Esophagus squamous epithelium (tissue), 5 donors: ENCODE data around the gene HNF1B. TPM values are rescaled to one million over a fixed set of nuclear protein-coding genes. Genes with fewer than 3 reads are reported as not detected.

Experiments used
- DNase-seq: peaks from one replicate; lab custom pipeline; 2025; lab: John Stamatoyannopoulos, UW
- H3K27ac ChIP-seq, 4 donors: fragments of 200-600 bp; sonication (generic); one replicate each; pipeline ENCODE4 v1.5.1; 2016 to 2019; ENCODE audit warnings: mild to moderate bottlenecking in 1 of 4
- H3K27me3 ChIP-seq, 4 donors: fragments of 200-600 bp; sonication (generic); 1 replicate in 3 of 4; 2 replicates in 1 of 4; pipeline versions ENCODE4 v1.5.1 to v1.6.0; 2017 to 2021; ENCODE audit warnings: antibody characterized with exemption in 1 of 4
- H3K36me3 ChIP-seq, 3 donors: fragments of 200-600 bp; sonication (generic); one replicate each; pipeline ENCODE4 v1.5.1; 2016 to 2019
- H3K4me1 ChIP-seq, 3 donors: fragments of 200-600 bp; sonication (generic); one replicate each; pipeline ENCODE4 v1.5.1; 2017 to 2019
- H3K4me3 ChIP-seq, 4 donors: fragments of 200-600 bp; sonication (generic); 1 replicate in 3 of 4; 2 replicates in 1 of 4; pipeline ENCODE4 v1.5.1; 2016 to 2019; ENCODE audit warnings: mild to moderate bottlenecking in 2 of 4, moderate library complexity in 1 of 4
- H3K9me3 ChIP-seq, 3 donors: fragments of 200-600 bp; sonication (generic); one replicate each; pipeline ENCODE4 v1.5.1; 2016 to 2019
- POLR2A ChIP-seq, 4 donors: fragments of 450-650 bp; IDR thresholded peaks; one replicate each; pipeline ENCODE4 v1.6.1; 2017; ENCODE audit warnings: antibody characterized with exemption in 4 of 4, mild to moderate bottlenecking in 4 of 4, moderate library complexity in 3 of 4
- WGBS, 2 donors: methylation state at CpG; one replicate each; pipeline ENCODE4 v1.1.5; 2018; 5-methylcytosine and 5-hydroxymethylcytosine counted together
- intact Hi-C: fragments of 100-400 bp; cut with DNase I; formaldehyde crosslinking; loops from one replicate; pipeline ENCODE4 v1.15.0; 2022
- total RNA-seq, 4 donors: library from RNA; depleted of rRNA; stranded (reverse); fragments of >200 nt; gene quantifications; one replicate each; pipeline ENCODE4 v1.1.0, GENCODE V29; 2016
- TF ChIP-seq, protein P1 (sequence below), 6 experiments: fragments of 450-650 bp in 4 of 6; fragments of 200-600 bp in 2 of 6; sonication (generic) in 2 of 6; IDR thresholded peaks; one replicate each; pipeline ENCODE4 v1.5.1; 2016 to 2019; ENCODE audit warnings: antibody characterized with exemption in 6 of 6, mild to moderate bottlenecking in 4 of 6, moderate library complexity in 4 of 6
- donor health status: DM: yes; HTN: yes; CAD: no.

HNF1B gene
- total RNA-seq, 4 donors from 2014 or later = not detected

DNA sequence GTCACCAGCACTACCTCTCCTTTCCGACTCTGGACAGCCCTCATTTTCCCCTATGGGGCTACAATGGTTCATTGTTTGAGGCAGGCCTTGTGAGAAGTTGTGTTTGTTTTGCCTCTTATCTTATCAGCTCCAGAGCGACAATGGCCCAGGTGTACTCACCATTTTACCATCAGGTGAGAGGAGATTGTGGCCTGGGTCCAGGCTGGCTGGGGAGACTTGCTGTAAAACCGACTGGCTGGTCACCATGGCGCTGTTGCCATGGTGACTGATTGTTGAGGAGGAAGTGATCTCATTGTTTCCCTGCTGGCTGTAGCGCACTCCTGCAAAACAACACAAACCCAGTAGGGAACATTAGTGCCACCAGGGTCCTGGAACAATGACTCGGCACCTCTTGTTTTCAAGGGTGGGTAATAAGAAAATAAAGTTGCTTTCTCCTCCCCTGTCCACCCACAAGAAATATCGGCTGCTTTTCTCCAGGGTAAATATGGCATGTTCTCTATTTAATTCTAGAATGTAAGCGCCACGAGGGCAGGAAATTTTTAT lies 34.4 kb downstream of the HNF1B start:
- Histone ChIP-seq H3K4me3 (no peak overlapping the region), H3K36me3 (no peaks in the 10 kb centered on the region), H3K4me1 (no peaks in the 10 kb centered on the region), H3K9me3 (no peaks in the 10 kb centered on the region), H3K27me3 (peaks cover 0 to 85% (median 0%) of the 10 kb centered on the region in 4 donors), H3K27ac (no peak overlapping the region)
- intact Hi-C loops = no loop called here
- TF ChIP-seq POLR2A (IDR thresholded peaks at IDR 0.05) = no peak
- TF ChIP-seq, protein P1, sequence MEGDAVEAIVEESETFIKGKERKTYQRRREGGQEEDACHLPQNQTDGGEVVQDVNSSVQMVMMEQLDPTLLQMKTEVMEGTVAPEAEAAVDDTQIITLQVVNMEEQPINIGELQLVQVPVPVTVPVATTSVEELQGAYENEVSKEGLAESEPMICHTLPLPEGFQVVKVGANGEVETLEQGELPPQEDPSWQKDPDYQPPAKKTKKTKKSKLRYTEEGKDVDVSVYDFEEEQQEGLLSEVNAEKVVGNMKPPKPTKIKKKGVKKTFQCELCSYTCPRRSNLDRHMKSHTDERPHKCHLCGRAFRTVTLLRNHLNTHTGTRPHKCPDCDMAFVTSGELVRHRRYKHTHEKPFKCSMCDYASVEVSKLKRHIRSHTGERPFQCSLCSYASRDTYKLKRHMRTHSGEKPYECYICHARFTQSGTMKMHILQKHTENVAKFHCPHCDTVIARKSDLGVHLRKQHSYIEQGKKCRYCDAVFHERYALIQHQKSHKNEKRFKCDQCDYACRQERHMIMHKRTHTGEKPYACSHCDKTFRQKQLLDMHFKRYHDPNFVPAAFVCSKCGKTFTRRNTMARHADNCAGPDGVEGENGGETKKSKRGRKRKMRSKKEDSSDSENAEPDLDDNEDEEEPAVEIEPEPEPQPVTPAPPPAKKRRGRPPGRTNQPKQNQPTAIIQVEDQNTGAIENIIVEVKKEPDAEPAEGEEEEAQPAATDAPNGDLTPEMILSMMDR (IDR thresholded peaks at IDR 0.05) = no peak
- no peak for DNase-seq
- 61 to 70% methylated on average over 7 to 9 of the region's 9 CpGs for whole genome bisulfite sequencing, 2 donors

DNA sequence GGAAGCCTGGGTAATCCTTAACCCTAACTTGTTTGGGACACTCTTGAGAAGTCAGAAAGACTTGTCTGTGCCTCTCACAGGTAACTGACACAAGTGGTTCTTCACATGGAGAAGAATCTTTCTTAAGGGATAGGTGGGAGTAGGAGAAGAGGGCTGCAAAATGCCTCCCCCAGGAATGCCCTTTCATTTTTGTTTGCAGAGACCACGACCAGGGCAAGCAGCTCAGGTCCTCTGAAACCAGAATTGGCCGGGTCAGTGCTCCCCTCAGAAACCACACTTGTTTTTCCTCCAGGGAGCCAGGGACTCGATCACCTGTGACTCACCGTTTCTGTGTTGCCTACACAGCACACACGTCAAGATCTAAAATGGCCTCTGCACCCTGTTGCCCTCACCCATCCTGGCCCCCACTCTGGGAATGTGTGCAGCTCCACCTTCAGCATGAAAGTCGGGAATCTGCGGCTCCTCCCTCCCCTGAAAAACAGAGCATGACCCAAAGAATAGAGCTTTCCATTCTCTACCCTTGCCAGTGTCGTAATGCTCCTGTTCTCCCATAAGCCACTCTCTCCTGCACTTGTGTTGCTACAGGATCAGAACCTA lies 36.1 kb downstream of the HNF1B start:
- no peaks in the 10 kb centered on the region for H3K9me3 ChIP-seq
- no peaks in the 10 kb centered on the region for H3K36me3 ChIP-seq
- intact Hi-C loops = loop anchor here (10.0 kb wide), 1 partner anchor 66 kb away; no protein-coding TSS in a partner anchor
- DNase-seq = no peak
- no peaks in the 10 kb centered on the region for H3K4me1 ChIP-seq
- H3K27ac ChIP-seq = no peak overlapping the region
- TF ChIP-seq POLR2A (IDR thresholded peaks at IDR 0.05) = no peak
- TF ChIP-seq, protein P1 (IDR thresholded peaks at IDR 0.05) = no peak
- H3K4me3 ChIP-seq = no peak overlapping the region
- WGBS, 2 donors = 27 to 59% methylated on average over 8 of the region's 8 CpGs
- H3K27me3 ChIP-seq = peaks cover 0 to 83% (median 0%) of the 10 kb centered on the region in 4 donors

DNA sequence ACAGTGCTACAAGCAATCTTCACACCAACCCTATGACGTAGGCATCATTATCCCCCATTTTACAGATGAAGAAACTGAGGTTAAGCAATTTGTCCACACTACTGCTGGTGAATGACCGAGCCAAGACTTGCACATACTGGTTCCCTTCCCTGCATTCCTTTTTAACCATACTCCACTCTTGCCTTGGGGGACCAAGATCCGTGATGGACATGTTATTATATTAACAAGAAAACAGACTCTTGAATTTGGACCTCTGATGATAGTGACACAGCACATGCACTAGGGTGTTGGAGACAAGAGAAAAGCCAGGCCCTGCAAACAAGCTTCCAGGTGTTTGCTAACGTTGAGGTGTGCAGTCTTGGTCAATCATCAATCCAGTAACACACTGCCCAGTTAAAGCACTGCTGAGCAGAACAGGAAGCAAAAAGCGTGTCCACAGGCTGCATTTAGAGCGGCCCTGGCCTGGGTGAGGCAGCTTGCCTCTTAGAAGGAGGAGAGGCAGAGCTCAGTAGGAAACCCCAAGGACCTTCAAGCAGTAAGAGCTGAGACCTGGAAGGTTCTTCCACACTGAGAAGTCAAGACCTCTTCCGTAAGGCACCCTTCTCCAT lies 36.7 kb downstream of the HNF1B start:
- WGBS, 2 donors = 63 to 82% methylated on average over 7 of the region's 7 CpGs
- Histone ChIP-seq H3K27ac (no peak overlapping the region), H3K4me3 (no peak overlapping the region), H3K4me1 (no peaks in the 10 kb centered on the region), H3K9me3 (no peaks in the 10 kb centered on the region), H3K27me3 (peaks cover 0 to 78% (median 0%) of the 10 kb centered on the region in 4 donors), H3K36me3 (no peaks in the 10 kb centered on the region)
- intact Hi-C loops = loop anchor here (10.0 kb wide), 1 partner anchor 67 kb away; no protein-coding TSS in a partner anchor
- DNase-seq = no peak
- TF ChIP-seq, protein P1 (IDR thresholded peaks at IDR 0.05) = no peak
- no peak for TF ChIP-seq POLR2A (IDR thresholded peaks at IDR 0.05)

DNA sequence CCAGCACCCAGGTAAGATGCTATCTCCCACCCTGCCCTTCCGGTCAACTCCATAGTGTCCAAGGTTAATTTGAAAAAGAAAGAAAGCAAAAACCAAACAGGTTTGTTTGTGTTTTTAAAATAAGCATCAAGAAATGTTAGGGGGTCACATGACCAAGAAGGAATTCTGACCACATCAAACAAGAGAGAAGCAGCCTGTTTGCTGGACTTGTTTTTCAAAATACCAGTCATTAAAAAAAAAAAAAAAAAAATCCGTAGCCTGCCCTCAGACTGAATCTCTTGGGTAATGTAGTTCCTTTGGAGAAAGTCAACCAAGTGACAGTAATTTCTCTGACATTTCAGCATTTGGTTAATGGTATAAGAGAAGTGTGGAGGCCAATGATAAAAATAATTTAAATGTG lies 38.4 kb downstream of the HNF1B start:
- no peaks in the 10 kb centered on the region for H3K4me1 ChIP-seq
- TF ChIP-seq, protein P1 (IDR thresholded peaks at IDR 0.05) = no peak
- TF ChIP-seq POLR2A (IDR thresholded peaks at IDR 0.05) = no peak
- intact Hi-C loops = loop anchor here (10.0 kb wide), 1 partner anchor 68 kb away; no protein-coding TSS in a partner anchor
- H3K9me3 ChIP-seq = no peaks in the 10 kb centered on the region
- H3K36me3 ChIP-seq = no peaks in the 10 kb centered on the region
- no peak for DNase-seq
- no peak overlapping the region for H3K27ac ChIP-seq
- 75 to 78% methylated on average over 2 of the region's 2 CpGs for WGBS, 2 donors
- H3K27me3 ChIP-seq = peaks cover 0 to 68% (median 0%) of the 10 kb centered on the region in 4 donors
- no peak overlapping the region for H3K4me3 ChIP-seq

DNA sequence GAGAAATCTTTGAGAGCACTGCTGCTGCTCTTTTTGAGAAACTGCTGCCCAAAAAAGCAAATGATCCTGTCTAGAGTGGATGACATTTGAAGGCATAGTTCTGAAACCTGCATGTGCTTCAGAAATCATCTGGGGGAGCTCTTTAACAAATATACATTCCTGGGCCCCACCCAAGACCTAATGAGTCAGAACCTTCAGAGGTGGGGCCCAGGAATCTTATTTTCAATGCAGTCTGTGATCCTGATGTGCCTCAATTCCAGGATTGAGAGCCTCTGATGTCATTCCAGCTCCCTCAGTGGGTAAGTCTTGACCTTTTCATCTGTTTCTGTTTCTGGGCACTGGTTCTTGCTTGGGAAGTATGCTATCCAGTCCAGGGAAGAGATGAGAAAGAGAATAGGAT lies 42.3 kb downstream of the HNF1B start:
- Histone ChIP-seq H3K27ac (no peak overlapping the region), H3K9me3 (no peaks in the 10 kb centered on the region), H3K27me3 (peaks cover 0 to 49% (median 0%) of the 10 kb centered on the region in 4 donors), H3K4me3 (no peak overlapping the region), H3K36me3 (no peaks in the 10 kb centered on the region), H3K4me1 (no peaks in the 10 kb centered on the region)
- intact Hi-C loops = loop anchor here (10.0 kb wide), 1 partner anchor 72 kb away; no protein-coding TSS in a partner anchor
- TF ChIP-seq, protein P1 (IDR thresholded peaks at IDR 0.05) = no peak
- no peak for TF ChIP-seq POLR2A (IDR thresholded peaks at IDR 0.05)
- no peak for DNase-seq
